Measurements from ENCODE around the gene MYO15B. TPM values are rescaled to one million over a fixed set of nuclear protein-coding genes. Genes with fewer than 3 reads are reported as not detected.

The MYO15B gene
- total RNA-seq, 1 experiment from 2014 or later = 30.3 TPM

DNA sequence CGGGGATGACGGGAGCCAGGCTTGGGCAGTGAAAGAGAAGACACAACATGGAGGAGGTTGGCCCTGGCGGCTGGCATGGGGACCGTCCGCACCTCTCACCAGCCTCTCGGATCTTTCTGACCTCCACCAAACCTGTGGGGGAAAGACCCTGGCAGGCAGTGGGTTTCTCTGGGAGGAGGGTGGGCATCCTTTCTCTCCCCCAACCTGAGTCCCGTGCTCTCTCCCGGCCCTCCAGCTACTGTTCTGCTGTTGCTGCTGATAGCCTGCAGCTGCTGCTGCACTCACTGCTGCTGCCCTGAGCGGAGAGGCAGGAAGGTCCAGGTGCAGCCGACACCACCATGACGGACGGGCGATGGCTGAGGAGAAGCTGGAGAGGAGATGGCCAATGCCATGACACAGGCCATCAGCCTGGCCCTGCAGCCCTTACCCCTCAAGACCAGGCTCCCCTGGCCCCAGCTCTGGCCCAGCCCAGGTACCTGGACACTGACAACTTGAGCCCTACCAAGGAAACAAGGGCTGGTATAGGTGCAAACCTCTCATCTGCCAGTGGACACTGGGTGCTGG, 53.0 kb downstream of the MYO15B start:
- TF ChIP-seq RAD21 (IDR thresholded peaks at IDR 0.05; ENCODE audit: low read depth) (no peak), ELF1 (IDR thresholded peaks at IDR 0.05; ENCODE audit: borderline replicate concordance, low read depth) (no peak), POLR2AphosphoS5 (IDR thresholded peaks at IDR 0.05; ENCODE audit: low read depth, low read length) (no peak), TCF7L2 (IDR thresholded peaks at IDR 0.05; ENCODE audit: borderline replicate concordance, extremely low read depth, insufficient read depth, insufficient read length) (no peak), SP1 (IDR thresholded peaks at IDR 0.05; ENCODE audit: low read depth) (no peak), FOSL1 (IDR thresholded peaks at IDR 0.05; ENCODE audit: low read depth) (no peak)
- Histone ChIP-seq H3K36me3 (ENCODE audit: control insufficient read depth in 1 of 2, insufficient read depth in 2 of 2, low read length in 2 of 2) (0 out of 4 replicates have a peak, but pooled peaks cover 0 to 3% of the 10 kb centered on the region in 2 experiments), H3K79me2 (ENCODE audit: insufficient read depth, low read length) (no peaks in the 10 kb centered on the region), H3K27me3 (ENCODE audit: insufficient read depth, low read length) (no peaks in the 10 kb centered on the region), H4K20me1 (ENCODE audit: insufficient read depth) (no peaks in the 10 kb centered on the region), H3K4me3 (replicated peaks in 1 of 2; ENCODE audit: low read depth in 1 of 2, low read length in 2 of 2) (no peak overlapping the region), H3K9ac (ENCODE audit: low read length) (peak overlapping the region; percentile 39), H3K9me2 (ENCODE audit: insufficient read depth) (no peaks in the 10 kb centered on the region), H3K4me1 (ENCODE audit: control insufficient read depth in 1 of 2, insufficient read depth in 2 of 2, low read length in 2 of 2) (peaks cover 32 to 59% of the 10 kb centered on the region in 2 experiments), H2AFZ (ENCODE audit: low read depth, low read length, poor library complexity, severe bottlenecking) (no peak overlapping the region), H3K27ac (ENCODE audit: low read depth, low read length) (peak overlapping the region; percentile 44; the same call in 1 of the 2 replicates), H3K9me3 (ENCODE audit: control insufficient read depth in 1 of 2, insufficient read depth in 1 of 2, low read depth in 1 of 2, low read length in 2 of 2) (no peaks in the 10 kb centered on the region), H3K4me2 (ENCODE audit: low read length) (peak overlapping the region; percentile 56)
- ChIA-PET POLR2A (interaction anchor here (1.6 kb wide), 1 partner anchor 139 kb away, joined by 4 read pairs; no protein-coding TSS in a partner anchor), RAD21 (ENCODE audit: low non-redundant PET in 1 of 2, low total read pairs in 2 of 2, uncharacterized antibody in 2 of 2, unreplicated experiment in 2 of 2) (no interaction called here), CTCF (interaction anchor here (2.2 to 3.0 kb wide), 3 partner anchors 7 to 39 kb away, joined by 6 to 25 read pairs (median 7); partner anchors contain the start of gene SMIM5)
- ATAC-seq (no peak), DNase-seq (ENCODE audit: low read depth, low spot score) (no peak)
- intact Hi-C loops (cut with micrococcal nuclease) = no loop called here
- BruUV-seq (replicated peaks) = no TSS peak

DNA sequence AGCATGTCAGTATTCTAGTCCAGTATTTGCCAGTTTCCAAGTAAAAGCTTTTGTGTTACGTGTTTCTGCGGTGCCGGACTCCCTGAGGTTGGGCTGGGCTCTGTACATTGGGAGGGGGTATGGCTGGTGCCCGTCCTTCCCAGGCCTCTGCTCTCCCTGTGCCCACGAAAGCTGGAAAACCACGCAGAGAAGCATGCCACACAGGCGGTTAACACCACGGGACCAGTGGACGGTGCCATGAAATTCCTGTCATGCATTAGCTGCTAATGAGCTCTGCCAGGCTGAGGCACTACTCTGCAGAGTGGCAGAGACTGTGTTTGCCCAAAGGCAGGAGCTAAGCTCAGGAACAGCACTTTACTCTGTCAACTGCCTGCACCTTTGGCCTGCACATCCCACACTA, 53.7 kb downstream of the MYO15B start:
- H3K27ac ChIP-seq (ENCODE audit: low read depth, low read length) = no peak overlapping the region
- no peaks in the 10 kb centered on the region for H3K9me2 ChIP-seq (ENCODE audit: insufficient read depth)
- intact Hi-C loops (cut with micrococcal nuclease) = no loop called here
- DNase-seq (ENCODE audit: low read depth, low spot score) (no peak), ATAC-seq (no peak)
- no peaks in the 10 kb centered on the region for H3K79me2 ChIP-seq (ENCODE audit: insufficient read depth, low read length)
- no peak overlapping the region for H3K4me2 ChIP-seq (ENCODE audit: low read length)
- H3K4me1 ChIP-seq (ENCODE audit: control insufficient read depth in 1 of 2, insufficient read depth in 2 of 2, low read length in 2 of 2) = peaks cover 39 to 66% of the 10 kb centered on the region in 2 experiments
- ChIA-PET CTCF (interaction anchor here (1.8 to 3.0 kb wide), 4 partner anchors 8 to 106 kb away, joined by 6 to 25 read pairs (median 8); partner anchors contain the start of gene SMIM5), POLR2A (interaction anchor here (1.6 to 1.7 kb wide), 2 partner anchors 12 to 139 kb away, joined by 4 read pairs; no protein-coding TSS in a partner anchor), RAD21 (ENCODE audit: low non-redundant PET in 1 of 2, low total read pairs in 2 of 2, uncharacterized antibody in 2 of 2, unreplicated experiment in 2 of 2) (no interaction called here)
- no peak overlapping the region for H3K9ac ChIP-seq (ENCODE audit: low read length)
- no TSS peak for BruUV-seq (replicated peaks)
- H2AFZ ChIP-seq (ENCODE audit: low read depth, low read length, poor library complexity, severe bottlenecking) = no peak overlapping the region
- H3K27me3 ChIP-seq (ENCODE audit: insufficient read depth, low read length) = no peaks in the 10 kb centered on the region
- 0 out of 4 replicates have a peak, but pooled peaks cover 0 to 3% of the 10 kb centered on the region in 2 experiments for H3K36me3 ChIP-seq (ENCODE audit: control insufficient read depth in 1 of 2, insufficient read depth in 2 of 2, low read length in 2 of 2)
- H3K4me3 ChIP-seq (replicated peaks in 1 of 2; ENCODE audit: low read depth in 1 of 2, low read length in 2 of 2) = no peak overlapping the region
- no peak for TF ChIP-seq SIN3A (IDR thresholded peaks at IDR 0.05; ENCODE audit: low read depth)
- TF ChIP-seq SRF (IDR thresholded peaks at IDR 0.05; ENCODE audit: low read depth) = no peak
- TF ChIP-seq SP1 (IDR thresholded peaks at IDR 0.05; ENCODE audit: low read depth) = no peak
- H4K20me1 ChIP-seq (ENCODE audit: insufficient read depth) = no peaks in the 10 kb centered on the region
- H3K9me3 ChIP-seq (ENCODE audit: control insufficient read depth in 1 of 2, insufficient read depth in 1 of 2, low read depth in 1 of 2, low read length in 2 of 2) = no peaks in the 10 kb centered on the region

Data from HCT116 (cell line).